ENCODE data around the gene CDC25C.
"Not testable (repeated sequence)": the region's sequence is repeated elsewhere in the genome, so short reads cannot be mapped to it uniquely, and the experiment has no call there.

CDC25C gene

DNA sequence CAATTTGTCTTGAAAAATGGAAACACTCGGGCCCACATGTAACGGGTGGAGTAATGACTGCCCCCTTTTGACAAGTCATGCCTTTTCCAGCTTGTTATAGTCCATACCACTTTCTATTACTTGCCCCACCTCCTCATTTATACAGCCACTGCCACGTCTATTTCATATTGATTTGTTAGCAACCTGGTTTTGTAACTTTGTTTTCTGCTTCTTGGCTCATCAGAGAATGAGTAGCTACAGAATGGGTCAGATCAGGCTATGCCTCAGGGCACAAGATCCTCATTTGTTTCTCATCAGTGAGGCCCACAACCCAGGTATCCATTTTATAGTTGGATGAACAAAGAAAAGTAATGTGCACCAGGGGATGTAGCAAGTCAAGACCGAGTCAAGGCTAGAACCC lies 58.9 kb downstream of the CDC25C start:
- Histone ChIP-seq H3K36me3 (ENCODE audit: control insufficient read depth, insufficient read depth, low read length) (no peaks in the 10 kb centered on the region), H3K27me3 (ENCODE audit: control insufficient read depth, insufficient read depth, low read length) (peaks cover 33% of the 10 kb centered on the region), H3K4me3 (ENCODE audit: low read depth, low read length) (no peak overlapping the region), H3K9me3 (ENCODE audit: control insufficient read depth, insufficient read depth, low read length) (no peaks in the 10 kb centered on the region), H3K9ac (ENCODE audit: low read depth, low read length) (no peak overlapping the region), H3K4me1 (ENCODE audit: control insufficient read depth, insufficient read depth, low read length) (peaks cover 5% of the 10 kb centered on the region)

DNA sequence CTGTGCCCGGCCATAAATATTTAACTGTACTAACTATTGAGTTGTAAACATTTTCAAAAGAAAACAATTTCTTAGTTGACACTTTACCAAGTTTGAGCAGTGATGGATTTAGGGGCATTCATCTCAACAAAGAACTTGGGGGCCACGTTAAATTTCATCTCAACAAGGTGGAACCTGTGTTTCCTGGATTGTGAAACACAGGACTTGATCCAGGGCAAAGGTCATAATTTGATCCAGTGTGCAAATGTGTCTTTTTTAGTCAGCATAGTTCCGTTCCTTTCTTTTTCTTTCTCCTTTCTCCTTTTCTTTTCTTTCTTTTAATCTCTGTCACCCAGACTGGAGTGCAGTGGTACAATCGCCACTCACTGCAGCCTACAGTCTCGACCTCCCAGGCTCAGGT lies 60.3 kb downstream of the CDC25C start:
- Histone ChIP-seq H3K36me3 (ENCODE audit: control insufficient read depth, insufficient read depth, low read length) (no peaks in the 10 kb centered on the region), H3K9ac (ENCODE audit: low read depth, low read length) (no peak overlapping the region), H3K4me3 (ENCODE audit: low read depth, low read length) (no peak overlapping the region), H3K9me3 (ENCODE audit: control insufficient read depth, insufficient read depth, low read length) (no peaks in the 10 kb centered on the region), H3K4me1 (ENCODE audit: control insufficient read depth, insufficient read depth, low read length) (peaks cover 5% of the 10 kb centered on the region), H3K27me3 (ENCODE audit: control insufficient read depth, insufficient read depth, low read length) (peaks cover 33% of the 10 kb centered on the region)

DNA sequence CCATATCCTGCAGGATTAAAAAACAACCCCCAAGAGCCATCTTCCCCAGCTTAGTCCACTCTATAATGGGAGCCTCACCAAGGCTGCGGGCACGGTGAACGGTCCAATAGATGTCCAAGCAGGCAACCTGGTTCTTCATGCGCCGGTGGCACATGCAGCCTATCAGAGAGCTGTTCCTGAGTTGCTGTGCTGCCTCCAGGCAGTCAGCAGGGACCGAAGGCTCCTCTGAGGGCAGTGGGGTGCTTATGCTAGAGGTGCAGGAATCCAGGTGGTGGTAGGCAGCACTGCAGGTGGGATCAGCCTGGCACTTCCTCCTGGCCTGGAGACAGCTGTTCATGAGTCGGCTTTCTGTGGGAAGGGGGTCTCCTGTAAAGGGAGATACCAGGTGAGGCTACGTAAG lies 67.4 kb downstream of the CDC25C start:
- no peaks in the 10 kb centered on the region for H3K27me3 ChIP-seq (ENCODE audit: control insufficient read depth, insufficient read depth, low read length)
- no peaks in the 10 kb centered on the region for H3K36me3 ChIP-seq (ENCODE audit: control insufficient read depth, insufficient read depth, low read length)
- H3K9me3 ChIP-seq (ENCODE audit: control insufficient read depth, insufficient read depth, low read length), result no peaks in the 10 kb centered on the region
- H3K4me3 ChIP-seq (ENCODE audit: low read depth, low read length), result no peak overlapping the region
- no peak overlapping the region for H3K9ac ChIP-seq (ENCODE audit: low read depth, low read length)
- H3K4me1 ChIP-seq (ENCODE audit: control insufficient read depth, insufficient read depth, low read length), result no peaks in the 10 kb centered on the region

DNA sequence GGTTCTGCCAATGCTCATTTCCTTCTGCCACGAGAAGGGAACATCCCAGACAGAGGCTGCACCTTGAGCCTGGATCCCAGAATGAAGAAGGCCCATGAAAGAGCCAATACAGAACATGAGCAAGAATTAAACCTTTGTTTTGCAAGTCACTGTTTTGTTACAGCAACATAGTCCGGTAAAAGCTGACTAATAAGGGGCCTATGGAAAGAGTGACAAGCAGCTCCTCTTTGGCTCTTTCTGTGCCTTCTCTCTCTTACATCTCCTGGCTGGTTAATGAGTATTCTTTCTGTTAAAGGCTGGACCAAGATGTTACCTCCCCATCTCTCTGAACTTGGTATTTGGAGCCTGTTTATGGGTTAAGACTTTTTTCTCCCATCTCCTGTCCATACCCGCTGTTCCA lies 68.0 kb downstream of the CDC25C start:
- no peaks in the 10 kb centered on the region for H3K27me3 ChIP-seq (ENCODE audit: control insufficient read depth, insufficient read depth, low read length)
- no peak overlapping the region for H3K4me3 ChIP-seq (ENCODE audit: low read depth, low read length)
- H3K36me3 ChIP-seq (ENCODE audit: control insufficient read depth, insufficient read depth, low read length), result no peaks in the 10 kb centered on the region

DNA sequence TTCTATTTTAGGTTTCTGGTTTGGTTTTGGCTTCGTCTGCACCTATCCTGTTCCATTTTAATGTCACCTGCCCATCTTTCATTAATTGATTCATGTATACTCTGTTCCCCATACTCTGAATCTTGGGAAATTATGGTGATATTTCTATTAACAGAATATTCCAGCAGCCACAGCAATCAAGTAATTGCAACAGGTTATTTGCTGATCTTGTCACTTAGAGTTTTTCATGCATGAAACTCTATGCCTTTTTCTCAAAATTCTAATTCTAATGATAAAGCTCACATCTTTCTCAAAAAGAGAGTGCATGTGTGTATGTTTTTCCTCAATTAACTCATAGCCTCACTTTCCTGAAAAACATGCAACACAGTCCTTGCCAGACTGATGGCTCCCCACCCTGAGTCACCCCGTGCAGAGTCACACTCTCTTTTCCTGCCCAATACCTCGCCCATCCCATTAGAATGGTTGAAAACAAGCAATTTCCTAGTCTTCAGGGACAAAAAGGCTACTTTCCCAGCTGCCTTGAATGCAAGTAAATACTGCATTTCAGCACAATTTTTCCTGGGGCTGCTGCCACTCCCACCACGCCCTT lies 72.8 kb downstream of the CDC25C start:
- Histone ChIP-seq H3K27me3 (ENCODE audit: control insufficient read depth, insufficient read depth, low read length) (no peaks in the 10 kb centered on the region), H3K9me3 (ENCODE audit: control insufficient read depth, insufficient read depth, low read length) (no peaks in the 10 kb centered on the region), H3K9ac (ENCODE audit: low read depth, low read length) (no peak overlapping the region), H3K4me1 (ENCODE audit: control insufficient read depth, insufficient read depth, low read length) (no peaks in the 10 kb centered on the region), H3K4me3 (ENCODE audit: low read depth, low read length) (no peak overlapping the region), H3K36me3 (ENCODE audit: control insufficient read depth, insufficient read depth, low read length) (no peaks in the 10 kb centered on the region)

More for the DNA sequence above, 68.0 kb downstream of the CDC25C start:
- Histone ChIP-seq H3K9ac (ENCODE audit: low read depth, low read length) (no peak overlapping the region), H3K4me1 (ENCODE audit: control insufficient read depth, insufficient read depth, low read length) (no peaks in the 10 kb centered on the region), H3K9me3 (ENCODE audit: control insufficient read depth, insufficient read depth, low read length) (no peaks in the 10 kb centered on the region)

GRCh38 chr5:138257583-138257982 lies 74.0 kb downstream of the CDC25C start:
- Histone ChIP-seq H3K9ac (ENCODE audit: low read depth, low read length) (no peak overlapping the region), H3K36me3 (ENCODE audit: control insufficient read depth, insufficient read depth, low read length) (no peaks in the 10 kb centered on the region), H3K27me3 (ENCODE audit: control insufficient read depth, insufficient read depth, low read length) (peaks cover 2% of the 10 kb centered on the region)

DNA sequence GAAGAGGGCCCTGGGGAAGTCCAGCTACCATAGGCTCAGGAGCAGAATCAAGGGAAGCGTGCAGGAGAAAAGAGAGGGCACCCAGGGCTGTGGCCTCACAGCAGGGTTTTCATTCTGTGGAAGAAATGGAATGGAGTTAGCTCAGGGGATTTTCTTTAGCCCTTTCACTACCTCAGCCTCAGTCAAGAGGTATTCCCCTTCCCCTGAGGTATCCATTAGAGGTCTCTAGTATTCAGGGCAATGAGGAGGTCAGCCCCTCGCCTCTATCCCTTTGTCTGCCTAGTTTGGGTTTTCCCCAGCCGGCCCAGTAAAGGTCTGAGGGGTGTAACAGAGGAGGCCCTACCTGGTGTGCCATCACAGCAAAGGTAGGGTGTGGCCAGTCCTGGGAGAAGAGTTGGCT lies 78.7 kb downstream of the CDC25C start:
- no peak overlapping the region for H3K9ac ChIP-seq (ENCODE audit: low read depth, low read length)
- no peak overlapping the region for H3K4me3 ChIP-seq (ENCODE audit: low read depth, low read length)
- H3K4me1 ChIP-seq (ENCODE audit: control insufficient read depth, insufficient read depth, low read length), result no peaks in the 10 kb centered on the region
- H3K36me3 ChIP-seq (ENCODE audit: control insufficient read depth, insufficient read depth, low read length), result no peaks in the 10 kb centered on the region
- peaks cover 2% of the 10 kb centered on the region for H3K27me3 ChIP-seq (ENCODE audit: control insufficient read depth, insufficient read depth, low read length)
- no peaks in the 10 kb centered on the region for H3K9me3 ChIP-seq (ENCODE audit: control insufficient read depth, insufficient read depth, low read length)

More at GRCh38 chr5:138257583-138257982, 74.0 kb downstream of the CDC25C start:
- H3K4me1 ChIP-seq (ENCODE audit: control insufficient read depth, insufficient read depth, low read length), result no peaks in the 10 kb centered on the region
- no peak overlapping the region for H3K4me3 ChIP-seq (ENCODE audit: low read depth, low read length)
- H3K9me3 ChIP-seq (ENCODE audit: control insufficient read depth, insufficient read depth, low read length), result no peaks in the 10 kb centered on the region

GRCh38 chr5:138247800-138248199 lies 83.8 kb downstream of the CDC25C start:
- not testable (repeated sequence) for H3K36me3 ChIP-seq (ENCODE audit: control insufficient read depth, insufficient read depth, low read length); H3K4me3 ChIP-seq (ENCODE audit: low read depth, low read length)
- H3K27me3 ChIP-seq (ENCODE audit: control insufficient read depth, insufficient read depth, low read length), result peaks cover 14% of the 10 kb centered on the region

GRCh38 chr5:138246822-138247221 lies 84.8 kb downstream of the CDC25C start:
- Histone ChIP-seq H3K4me3 (ENCODE audit: low read depth, low read length) (no peak overlapping the region), H3K27me3 (ENCODE audit: control insufficient read depth, insufficient read depth, low read length) (peaks cover 24% of the 10 kb centered on the region), H3K36me3 (ENCODE audit: control insufficient read depth, insufficient read depth, low read length) (no peaks in the 10 kb centered on the region), H3K9ac (ENCODE audit: low read depth, low read length) (no peak overlapping the region), H3K4me1 (ENCODE audit: control insufficient read depth, insufficient read depth, low read length) (no peaks in the 10 kb centered on the region), H3K9me3 (ENCODE audit: control insufficient read depth, insufficient read depth, low read length) (no peaks in the 10 kb centered on the region)

More at GRCh38 chr5:138247800-138248199, 83.8 kb downstream of the CDC25C start:
- H3K9me3 ChIP-seq (ENCODE audit: control insufficient read depth, insufficient read depth, low read length); H3K9ac ChIP-seq (ENCODE audit: low read depth, low read length); H3K4me1 ChIP-seq (ENCODE audit: control insufficient read depth, insufficient read depth, low read length): not testable (repeated sequence)

DNA sequence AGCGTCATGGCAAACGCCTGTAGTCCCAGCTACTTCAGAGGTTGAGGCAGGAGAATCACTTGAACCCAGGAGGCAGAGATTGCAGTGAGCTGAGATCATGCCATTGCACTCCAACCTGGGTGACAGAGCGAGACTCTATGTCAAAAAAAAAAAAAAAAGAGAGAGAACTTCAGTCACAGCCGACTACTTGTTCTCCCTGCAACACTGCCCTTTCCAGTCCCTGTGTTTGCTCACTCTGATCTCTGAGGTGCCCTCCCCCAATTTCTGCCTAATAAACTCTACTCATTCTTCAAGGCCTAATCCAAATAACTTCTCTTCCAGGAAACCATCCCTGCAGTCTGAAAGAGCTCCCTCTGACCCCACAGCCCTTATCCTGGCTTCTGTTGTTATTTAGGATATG lies 85.3 kb downstream of the CDC25C start:
- Histone ChIP-seq H3K4me3 (ENCODE audit: low read depth, low read length) (no peak overlapping the region), H3K9me3 (ENCODE audit: control insufficient read depth, insufficient read depth, low read length) (no peaks in the 10 kb centered on the region), H3K4me1 (ENCODE audit: control insufficient read depth, insufficient read depth, low read length) (peaks cover 2% of the 10 kb centered on the region), H3K9ac (ENCODE audit: low read depth, low read length) (no peak overlapping the region), H3K36me3 (ENCODE audit: control insufficient read depth, insufficient read depth, low read length) (no peaks in the 10 kb centered on the region), H3K27me3 (ENCODE audit: control insufficient read depth, insufficient read depth, low read length) (peaks cover 29% of the 10 kb centered on the region)

DNA sequence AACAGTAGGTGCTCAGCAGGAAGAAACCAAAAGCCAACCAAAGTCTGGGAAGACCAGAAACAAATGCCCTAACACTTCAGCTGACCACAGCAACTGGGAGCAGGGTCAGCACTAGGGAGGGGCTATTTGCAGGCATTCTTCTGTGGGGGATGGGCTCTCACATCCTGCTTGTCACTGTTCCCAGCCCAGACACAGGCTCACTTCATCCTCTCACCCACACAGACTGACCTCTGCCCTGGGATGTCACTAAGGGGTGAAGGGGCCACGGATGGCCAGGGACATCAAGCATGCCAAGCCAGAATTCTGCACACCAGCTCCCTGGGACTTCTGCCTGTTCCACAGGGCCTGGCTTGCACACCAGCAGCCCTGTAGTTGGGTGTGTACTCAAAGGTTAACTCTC lies 85.9 kb downstream of the CDC25C start:
- Histone ChIP-seq H3K4me1 (ENCODE audit: control insufficient read depth, insufficient read depth, low read length) (peaks cover 4% of the 10 kb centered on the region), H3K36me3 (ENCODE audit: control insufficient read depth, insufficient read depth, low read length) (no peaks in the 10 kb centered on the region), H3K9me3 (ENCODE audit: control insufficient read depth, insufficient read depth, low read length) (no peaks in the 10 kb centered on the region), H3K9ac (ENCODE audit: low read depth, low read length) (no peak overlapping the region), H3K4me3 (ENCODE audit: low read depth, low read length) (no peak overlapping the region), H3K27me3 (ENCODE audit: control insufficient read depth, insufficient read depth, low read length) (peaks cover 35% of the 10 kb centered on the region)

DNA sequence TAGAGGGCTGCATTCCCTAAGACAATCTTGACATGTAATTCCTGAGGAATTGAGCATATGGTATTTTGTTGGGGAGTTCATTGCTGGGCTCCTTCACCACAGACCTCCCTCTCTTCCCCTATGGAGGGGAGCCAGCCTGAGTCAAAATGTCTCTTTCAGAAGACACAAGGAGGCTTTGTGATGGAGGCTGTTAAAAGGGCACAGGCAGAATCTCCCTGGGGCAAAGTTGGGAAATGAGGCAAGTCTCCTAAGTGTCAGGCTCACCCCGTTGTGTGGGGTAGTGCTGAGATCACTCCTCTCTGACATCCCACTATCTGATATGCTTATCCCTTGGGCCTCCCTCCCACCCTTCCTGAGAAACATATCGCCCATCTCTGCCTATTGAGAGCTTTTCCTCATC lies 87.8 kb downstream of the CDC25C start:
- Histone ChIP-seq H3K27me3 (ENCODE audit: control insufficient read depth, insufficient read depth, low read length) (peaks cover 49% of the 10 kb centered on the region), H3K4me1 (ENCODE audit: control insufficient read depth, insufficient read depth, low read length) (peaks cover 4% of the 10 kb centered on the region), H3K9ac (ENCODE audit: low read depth, low read length) (no peak overlapping the region), H3K4me3 (ENCODE audit: low read depth, low read length) (no peak overlapping the region), H3K36me3 (ENCODE audit: control insufficient read depth, insufficient read depth, low read length) (no peaks in the 10 kb centered on the region), H3K9me3 (ENCODE audit: control insufficient read depth, insufficient read depth, low read length) (no peaks in the 10 kb centered on the region)
